ENCODE data around the gene CDK4. TPM values are rescaled to one million over a fixed set of nuclear protein-coding genes. Genes with fewer than 3 reads are reported as not detected.
"Not testable (repeated sequence)": the region's sequence is repeated elsewhere in the genome, so short reads cannot be mapped to it uniquely, and the experiment has no call there.

Gene CDK4
- total RNA-seq, 2 donors from 2014 or later = 20.8 to 21.3 TPM

DNA sequence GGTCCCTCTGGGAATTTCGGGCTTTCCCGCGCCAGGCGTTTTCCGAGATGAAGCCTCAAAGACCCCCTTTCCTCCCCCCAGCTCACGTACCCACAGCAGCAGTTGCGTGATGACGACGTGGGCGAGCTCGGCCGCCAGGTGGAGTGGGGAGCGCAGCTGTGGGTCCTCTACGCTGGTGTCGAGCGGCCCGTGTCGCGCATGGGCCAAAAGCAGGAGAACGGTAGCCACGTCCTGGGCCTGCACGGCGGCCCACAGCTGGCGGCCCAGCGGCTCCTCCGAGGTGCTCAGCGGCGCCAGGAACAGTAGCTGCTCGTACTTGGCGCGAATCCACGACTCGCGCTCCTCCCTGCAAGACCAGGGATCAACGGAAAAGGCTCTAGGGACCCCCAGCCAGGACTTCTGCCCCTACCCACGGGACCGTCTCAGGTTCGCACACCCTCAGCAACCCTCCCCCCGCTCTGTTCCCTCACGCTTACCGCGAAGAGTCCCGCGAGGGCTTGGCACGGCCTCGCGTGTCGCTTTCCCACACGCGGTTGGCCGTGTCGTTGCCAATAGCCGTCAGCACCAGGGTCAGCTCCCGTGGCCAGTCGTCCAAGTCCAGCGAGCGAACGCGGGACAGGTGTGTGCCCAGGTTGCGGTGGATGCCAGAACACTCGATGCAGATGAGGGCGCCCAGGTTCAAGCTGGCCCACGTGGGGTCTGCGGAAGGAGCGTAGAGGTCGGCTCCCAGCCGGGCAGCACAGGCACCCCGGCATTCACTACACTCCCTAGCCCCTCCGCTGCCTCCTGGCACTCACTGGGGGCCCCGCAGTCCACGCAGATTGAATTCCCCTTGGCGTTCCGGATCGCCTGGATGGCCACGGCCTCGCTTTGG lies 25.0 kb downstream of the CDK4 start:
- ATAC-seq = no peak
- Mint-ChIP-seq H3K27ac (no peak overlapping the region), H3K27me3 (no peaks in the 10 kb centered on the region), H3K36me3 (ENCODE audit: low read depth) (peaks cover 11% of the 10 kb centered on the region), H3K4me3 (peak overlapping the region; percentile 56), H3K4me1 (peaks cover 29% of the 10 kb centered on the region)
- no peak for DNase-seq
- H3K9me3 ChIP-seq (ENCODE audit: control insufficient read depth, low read length, poor library complexity, severe bottlenecking) = no peaks in the 10 kb centered on the region

DNA sequence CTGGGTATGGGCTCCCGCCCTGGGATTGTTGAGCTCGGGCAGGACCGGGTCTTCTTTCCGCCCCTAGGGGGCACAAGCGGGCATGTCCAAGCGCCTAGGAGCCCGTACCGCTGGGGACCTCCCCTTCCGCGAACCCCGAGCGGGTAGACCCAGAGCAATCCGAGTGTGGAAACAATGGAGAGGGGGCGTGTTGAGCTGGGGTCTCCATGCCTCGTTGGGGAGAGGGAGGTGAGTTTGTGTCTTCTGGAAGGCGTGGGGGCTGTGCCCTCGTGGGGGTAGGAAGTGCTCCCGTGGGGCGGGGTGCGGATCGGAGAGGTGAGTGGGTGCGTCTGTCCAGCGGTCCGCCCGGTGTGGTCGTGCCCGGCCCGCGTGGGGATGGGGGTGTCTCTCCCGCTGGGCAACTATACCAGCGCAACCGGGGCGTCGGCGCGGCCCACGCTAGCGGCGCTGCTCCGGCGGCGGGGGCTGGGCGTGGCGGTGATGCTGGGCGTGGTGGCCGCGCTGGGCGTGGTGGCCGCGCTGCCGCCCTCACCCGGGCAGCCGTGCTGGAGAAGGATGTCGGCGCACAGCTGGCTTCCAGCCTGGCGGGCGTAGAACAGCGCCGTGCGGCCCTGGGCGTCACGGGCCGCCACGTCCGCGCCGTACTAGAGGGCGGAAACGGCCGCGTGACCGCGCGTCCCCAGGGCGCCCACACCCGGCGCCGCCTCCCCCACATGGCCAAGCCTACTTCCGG lies 25.8 kb downstream of the CDK4 start:
- peak overlapping the region; percentile 82 for H3K4me3 Mint-ChIP-seq
- H3K27ac Mint-ChIP-seq = peak overlapping the region; percentile 78
- H3K9me3 ChIP-seq (ENCODE audit: control insufficient read depth, low read length, poor library complexity, severe bottlenecking) = no peaks in the 10 kb centered on the region
- no peaks in the 10 kb centered on the region for H3K27me3 Mint-ChIP-seq
- peaks cover 35% of the 10 kb centered on the region for H3K4me1 Mint-ChIP-seq
- DNase-seq (no peak), ATAC-seq (peak; percentile 62)
- peaks cover 12% of the 10 kb centered on the region for H3K36me3 Mint-ChIP-seq (ENCODE audit: low read depth)

DNA sequence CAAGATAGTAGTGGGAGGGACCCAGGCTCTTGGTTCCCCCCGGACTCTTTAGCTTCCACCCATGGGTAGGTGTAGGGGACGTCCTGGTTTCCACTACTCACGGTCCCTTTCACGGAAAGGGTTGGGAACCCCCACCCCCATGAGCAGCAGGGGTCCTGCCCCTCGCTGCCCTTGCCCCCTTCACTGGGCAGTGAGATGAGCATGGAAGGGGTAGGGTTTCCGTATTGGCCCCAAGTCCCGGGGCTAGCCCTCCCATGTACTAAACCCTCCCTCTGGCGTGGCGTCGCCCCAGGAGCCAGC lies 26.3 kb downstream of the CDK4 start:
- H3K4me3 Mint-ChIP-seq = peak overlapping the region; percentile 82

DNA sequence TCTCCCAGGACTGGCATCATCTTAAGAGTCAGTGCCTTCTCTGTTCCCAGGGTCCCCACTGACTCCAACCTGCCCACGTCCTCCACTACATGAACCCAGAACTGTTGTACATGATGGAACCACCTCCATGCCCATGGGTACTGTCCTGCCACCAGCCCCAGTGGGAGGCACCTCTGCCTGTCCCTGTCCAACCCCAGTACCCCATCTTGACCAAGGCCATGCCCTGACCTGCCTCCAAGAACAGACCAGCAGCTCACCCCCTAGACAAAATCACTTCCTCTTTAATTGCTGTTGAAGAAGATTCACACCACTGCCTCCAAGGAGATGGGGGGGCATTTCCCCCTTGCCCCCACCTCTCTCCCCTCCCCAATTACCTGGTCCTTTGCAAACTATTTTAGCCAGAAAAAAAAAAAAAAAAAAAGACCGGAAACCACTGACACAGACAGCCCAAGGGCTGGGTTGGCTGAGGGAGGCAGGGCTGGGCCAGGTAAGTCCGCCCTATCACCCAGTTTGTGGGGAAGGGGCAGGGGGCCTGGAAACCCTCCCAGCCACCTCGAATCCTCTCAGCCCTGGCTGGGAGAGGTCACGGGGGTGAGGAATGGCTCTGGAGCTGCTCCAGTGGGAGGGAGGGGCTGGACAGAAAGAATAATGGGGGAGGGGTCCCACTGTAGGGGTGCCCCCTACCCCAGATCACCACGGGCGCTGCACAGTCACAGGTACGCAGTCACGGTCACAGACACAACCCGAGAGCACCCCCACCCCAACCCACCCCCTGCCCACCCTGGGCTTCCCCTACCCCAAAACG lies 27.0 kb downstream of the CDK4 start:
- Mint-ChIP-seq H3K27ac (peak overlapping the region; percentile 80), H3K36me3 (ENCODE audit: low read depth) (peaks cover 12% of the 10 kb centered on the region), H3K4me3 (no peak overlapping the region), H3K27me3 (no peaks in the 10 kb centered on the region), H3K4me1 (peaks cover 35% of the 10 kb centered on the region)
- H3K9me3 ChIP-seq (ENCODE audit: control insufficient read depth, low read length, poor library complexity, severe bottlenecking) = no peaks in the 10 kb centered on the region
- ATAC-seq (peak; percentile 5), DNase-seq (no peak)

More for the DNA sequence above, 26.3 kb downstream of the CDK4 start:
- no peak for DNase-seq
- no peaks in the 10 kb centered on the region for H3K9me3 ChIP-seq (ENCODE audit: control insufficient read depth, low read length, poor library complexity, severe bottlenecking)
- H3K27me3 Mint-ChIP-seq = no peaks in the 10 kb centered on the region
- H3K4me1 Mint-ChIP-seq = peaks cover 35% of the 10 kb centered on the region
- H3K36me3 Mint-ChIP-seq (ENCODE audit: low read depth) = peaks cover 12% of the 10 kb centered on the region
- ATAC-seq = no peak
- peak overlapping the region; percentile 78 for H3K27ac Mint-ChIP-seq

DNA sequence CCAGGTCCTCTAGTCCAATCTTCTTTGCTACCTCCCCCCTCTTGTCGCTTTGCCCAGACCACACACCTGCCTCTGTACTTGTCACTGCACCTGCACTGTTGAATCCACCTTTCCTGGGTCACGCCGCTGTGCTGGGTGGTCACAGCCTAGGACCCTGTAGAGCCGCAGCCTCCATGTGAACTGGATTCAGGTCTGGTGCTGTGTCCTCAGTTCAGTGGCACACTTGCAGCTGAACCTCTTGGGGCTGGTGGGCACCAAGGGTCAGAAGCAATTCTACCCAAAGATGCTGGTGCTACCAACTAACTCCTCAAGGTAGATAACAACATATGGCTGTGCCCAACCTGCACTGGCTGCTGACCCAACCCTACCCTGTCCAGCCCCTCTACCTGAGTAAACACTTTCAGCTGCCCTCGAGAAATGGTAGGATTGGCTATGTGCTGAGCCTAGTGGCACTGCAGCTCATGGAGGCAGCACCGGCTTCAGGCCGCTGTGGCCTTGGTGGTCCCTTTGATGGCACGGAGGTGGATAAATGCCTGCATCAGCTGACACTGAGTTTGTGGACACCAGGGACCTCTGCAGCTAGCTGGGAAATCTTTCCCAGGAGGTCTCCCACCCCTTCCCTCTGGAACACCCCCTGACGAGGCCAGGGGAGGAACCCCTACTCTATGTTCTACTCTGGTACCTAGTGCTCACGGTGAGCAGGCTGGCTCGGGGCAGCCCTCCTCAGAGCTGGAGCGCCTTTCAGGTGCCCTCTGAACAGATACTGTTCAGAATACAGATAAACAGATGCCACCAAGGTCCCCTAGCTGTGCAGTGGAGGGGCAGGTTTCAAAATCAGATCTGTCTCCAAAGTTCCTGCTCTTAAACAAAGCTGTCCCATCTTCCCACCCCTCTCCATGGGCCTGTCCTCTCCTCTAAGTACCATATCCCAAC lies 27.8 kb downstream of the CDK4 start:
- Mint-ChIP-seq H3K36me3 (ENCODE audit: low read depth) (peaks cover 16% of the 10 kb centered on the region), H3K4me3 (no peak overlapping the region), H3K27ac (peak overlapping the region; percentile 80), H3K27me3 (no peaks in the 10 kb centered on the region), H3K4me1 (peaks cover 37% of the 10 kb centered on the region)
- ATAC-seq (peak; percentile 7), DNase-seq (no peak)
- no peaks in the 10 kb centered on the region for H3K9me3 ChIP-seq (ENCODE audit: control insufficient read depth, low read length, poor library complexity, severe bottlenecking)

DNA sequence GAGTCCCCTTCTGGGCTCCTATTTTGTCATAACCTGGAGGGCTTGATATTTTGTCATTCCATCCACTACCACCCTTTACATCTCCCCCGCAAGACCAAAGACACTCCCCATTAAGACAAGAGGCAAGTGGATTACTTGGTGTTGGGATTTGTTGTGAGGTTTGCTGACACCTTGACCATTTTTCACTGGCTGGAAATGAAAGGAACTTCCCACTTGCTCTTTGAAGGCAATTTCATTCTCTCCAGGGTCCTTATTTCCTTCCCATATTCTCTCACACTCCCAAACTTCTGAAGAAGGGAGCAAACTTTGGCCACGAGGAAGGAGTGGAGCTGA lies 28.5 kb downstream of the CDK4 start:
- DNase-seq (no peak), ATAC-seq (no peak)
- no peaks in the 10 kb centered on the region for H3K9me3 ChIP-seq (ENCODE audit: control insufficient read depth, low read length, poor library complexity, severe bottlenecking)
- Mint-ChIP-seq H3K27me3 (no peaks in the 10 kb centered on the region), H3K27ac (peak overlapping the region; percentile 80), H3K4me1 (peaks cover 39% of the 10 kb centered on the region), H3K4me3 (no peak overlapping the region), H3K36me3 (ENCODE audit: low read depth) (peaks cover 15% of the 10 kb centered on the region)

DNA sequence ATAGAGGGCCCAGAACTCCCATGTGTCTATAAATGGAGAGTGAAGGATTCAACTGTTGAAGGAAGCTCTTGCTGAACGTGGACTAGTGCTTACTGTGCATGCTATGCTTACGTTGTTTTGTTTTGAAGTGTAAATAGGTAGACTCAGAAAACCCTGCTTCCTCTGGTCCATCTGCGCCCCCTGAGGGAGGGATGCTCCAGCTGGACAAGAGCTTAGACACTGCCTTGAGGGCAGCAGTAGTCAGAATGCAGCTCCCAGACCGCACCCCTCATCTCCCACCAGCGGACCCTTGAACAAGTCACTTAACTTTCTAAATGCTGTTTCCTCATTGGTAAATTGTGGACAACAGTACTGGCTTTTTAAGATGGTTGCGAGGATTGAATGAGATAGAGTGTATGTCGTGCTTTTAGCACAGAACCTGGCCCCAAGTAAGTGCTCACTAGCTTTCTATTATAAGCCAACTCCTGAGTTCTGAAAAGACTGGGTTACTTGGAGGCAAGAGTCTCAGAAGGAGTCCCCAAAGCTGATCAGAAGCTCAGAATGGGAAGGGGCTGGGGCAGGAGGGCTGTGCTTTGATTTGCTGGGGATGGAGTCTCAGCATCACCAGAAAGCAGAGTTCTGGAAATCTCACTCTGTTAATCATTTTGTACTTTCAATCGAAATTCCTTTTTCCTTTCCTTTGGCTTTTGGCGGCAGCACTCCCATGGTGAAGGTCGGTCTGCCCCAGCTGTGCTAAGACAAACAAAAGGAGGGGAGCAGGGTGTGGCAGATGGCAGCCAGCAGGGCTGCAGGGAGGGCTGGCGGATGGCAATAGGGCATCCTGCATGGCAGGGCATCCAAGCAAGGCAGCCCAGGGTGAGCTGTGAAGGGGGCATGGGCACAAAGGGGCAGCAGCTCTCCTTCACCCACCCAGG lies 29.1 kb downstream of the CDK4 start:
- Mint-ChIP-seq H3K36me3 (ENCODE audit: low read depth) (peaks cover 16% of the 10 kb centered on the region), H3K27me3 (no peaks in the 10 kb centered on the region), H3K4me3 (no peak overlapping the region), H3K4me1 (peaks cover 36% of the 10 kb centered on the region), H3K27ac (peak overlapping the region; percentile 80)
- H3K9me3 ChIP-seq (ENCODE audit: control insufficient read depth, low read length, poor library complexity, severe bottlenecking) = no peaks in the 10 kb centered on the region
- no peak for ATAC-seq
- no peak for DNase-seq

DNA sequence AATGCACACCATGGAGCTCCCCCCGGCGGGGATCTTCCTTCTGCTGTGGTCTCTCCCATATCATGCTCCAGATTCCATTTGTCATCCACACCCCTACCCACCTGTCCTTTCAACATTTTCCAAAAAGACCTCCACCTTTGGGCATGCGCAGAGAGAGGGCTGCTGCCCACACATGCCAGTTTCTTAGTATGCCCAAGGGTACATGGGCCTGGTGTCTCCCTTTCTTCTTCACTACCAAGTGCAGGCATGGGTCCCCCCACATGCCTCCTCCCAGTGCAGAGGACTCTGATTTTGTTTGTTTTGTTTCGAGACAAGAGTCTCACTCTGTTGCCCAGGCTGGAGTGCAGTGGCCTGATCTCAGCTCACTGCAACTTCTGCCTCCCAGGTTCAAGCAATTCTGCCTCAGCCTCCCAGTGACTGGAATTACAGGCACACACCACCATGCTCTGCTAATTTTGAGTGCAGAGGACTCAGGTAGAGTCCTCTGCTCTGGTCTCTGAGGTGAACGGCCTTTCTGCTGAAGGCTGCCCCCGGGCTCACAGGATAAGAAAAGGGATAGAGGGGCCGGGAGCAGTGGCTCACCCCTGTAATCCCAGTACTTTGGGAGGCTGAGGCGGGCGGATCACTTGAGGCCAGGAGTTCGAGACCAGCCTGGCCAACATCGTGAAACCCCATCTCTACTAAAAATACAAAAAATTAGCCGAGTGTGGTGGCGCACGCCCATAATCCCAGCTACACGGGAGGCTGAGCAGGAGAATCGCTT lies 30.1 kb downstream of the CDK4 start:
- DNase-seq; H3K27me3 Mint-ChIP-seq; ATAC-seq; H3K9me3 ChIP-seq (ENCODE audit: control insufficient read depth, low read length, poor library complexity, severe bottlenecking); H3K4me3 Mint-ChIP-seq: not testable (repeated sequence)
- Mint-ChIP-seq H3K27ac (peak overlapping the region; percentile 80), H3K36me3 (ENCODE audit: low read depth) (peaks cover 14% of the 10 kb centered on the region), H3K4me1 (peaks cover 37% of the 10 kb centered on the region)

DNA sequence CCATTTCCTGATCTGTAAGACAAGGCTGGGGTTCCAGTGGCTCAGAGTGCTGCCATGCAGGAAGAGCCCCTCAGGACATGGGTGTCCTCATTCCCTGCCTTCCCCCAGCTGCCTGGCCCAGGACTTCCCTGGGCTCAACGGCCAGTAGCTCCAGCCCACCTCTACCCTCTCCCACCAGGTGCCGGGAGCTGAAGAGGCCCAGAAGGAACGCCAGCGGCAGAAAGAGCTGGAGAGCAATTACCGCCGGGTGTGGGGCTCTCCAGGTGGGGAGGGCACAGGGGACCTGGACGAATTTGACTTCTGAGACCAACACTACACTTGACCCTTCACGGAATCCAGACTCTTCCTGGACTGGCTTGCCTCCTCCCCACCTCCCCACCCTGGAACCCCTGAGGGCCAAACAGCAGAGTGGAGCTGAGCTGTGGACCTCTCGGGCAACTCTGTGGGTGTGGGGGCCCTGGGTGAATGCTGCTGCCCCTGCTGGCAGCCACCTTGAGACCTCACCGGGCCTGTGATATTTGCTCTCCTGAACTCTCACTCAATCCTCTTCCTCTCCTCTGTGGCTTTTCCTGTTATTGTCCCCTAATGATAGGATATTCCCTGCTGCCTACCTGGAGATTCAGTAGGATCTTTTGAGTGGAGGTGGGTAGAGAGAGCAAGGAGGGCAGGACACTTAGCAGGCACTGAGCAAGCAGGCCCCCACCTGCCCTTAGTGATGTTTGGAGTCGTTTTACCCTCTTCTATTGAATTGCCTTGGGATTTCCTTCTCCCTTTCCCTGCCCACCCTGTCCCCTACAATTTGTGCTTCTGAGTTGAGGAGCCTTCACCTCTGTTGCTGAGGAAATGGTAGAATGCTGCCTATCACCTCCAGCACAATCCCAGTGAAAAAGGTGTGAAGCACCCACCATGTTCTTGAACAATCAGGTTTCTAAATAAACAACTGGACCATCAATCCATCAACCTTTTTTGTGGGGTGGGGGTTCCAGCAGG lies 31.2 kb downstream of the CDK4 start:
- H3K4me3 Mint-ChIP-seq = peak overlapping the region; percentile 50
- no peaks in the 10 kb centered on the region for H3K9me3 ChIP-seq (ENCODE audit: control insufficient read depth, low read length, poor library complexity, severe bottlenecking)
- H3K27ac Mint-ChIP-seq = peak overlapping the region; percentile 14
- ATAC-seq (no peak), DNase-seq (no peak)
- peaks cover 34% of the 10 kb centered on the region for H3K4me1 Mint-ChIP-seq
- no peaks in the 10 kb centered on the region for H3K27me3 Mint-ChIP-seq
- H3K36me3 Mint-ChIP-seq (ENCODE audit: low read depth) = peaks cover 11% of the 10 kb centered on the region

DNA sequence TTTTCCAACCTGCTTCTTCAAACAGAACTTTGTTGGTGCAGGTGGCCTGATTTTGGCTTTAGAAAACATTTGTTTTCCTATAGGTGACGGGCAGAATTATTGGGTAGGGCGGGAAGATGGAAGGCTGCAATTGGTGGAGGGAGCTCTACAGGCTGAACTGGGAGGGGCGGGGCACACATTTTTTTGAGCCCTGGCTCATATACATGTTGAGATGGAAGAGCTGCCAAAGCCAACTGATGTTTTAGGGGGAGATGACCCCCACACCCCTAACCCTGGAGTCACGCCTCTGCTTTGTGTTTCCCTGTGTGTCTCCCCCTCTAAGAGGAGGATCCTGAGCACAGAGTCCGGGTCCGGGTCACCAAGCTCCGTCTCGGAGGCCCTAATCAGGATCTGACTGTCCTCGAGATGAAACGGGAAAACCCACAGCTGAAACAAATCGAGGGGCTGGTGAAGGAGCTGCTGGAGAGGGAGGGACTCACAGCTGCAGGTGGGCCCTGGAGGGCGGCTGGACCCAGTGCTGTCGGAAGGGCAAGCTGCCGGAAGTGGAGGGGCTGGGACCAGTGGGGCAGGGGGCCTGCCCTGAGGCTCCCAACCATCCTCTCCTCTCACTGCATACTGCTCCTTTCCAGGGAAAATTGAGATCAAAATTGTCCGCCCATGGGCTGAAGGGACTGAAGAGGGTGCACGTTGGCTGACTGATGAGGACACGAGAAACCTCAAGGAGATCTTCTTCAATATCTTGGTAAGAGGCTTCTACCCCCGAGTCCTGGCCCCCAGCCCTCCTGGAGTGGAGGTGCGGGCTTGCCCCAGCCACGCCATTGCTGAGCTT lies 32.1 kb downstream of the CDK4 start:
- no peaks in the 10 kb centered on the region for H3K27me3 Mint-ChIP-seq
- ATAC-seq (no peak), DNase-seq (no peak)
- peaks cover 30% of the 10 kb centered on the region for H3K4me1 Mint-ChIP-seq
- peaks cover 13% of the 10 kb centered on the region for H3K36me3 Mint-ChIP-seq (ENCODE audit: low read depth)
- H3K9me3 ChIP-seq (ENCODE audit: control insufficient read depth, low read length, poor library complexity, severe bottlenecking) = no peaks in the 10 kb centered on the region
- no peak overlapping the region for H3K4me3 Mint-ChIP-seq
- H3K27ac Mint-ChIP-seq = peak overlapping the region; percentile 72
